Skin epidermis (tissue), 12 donors: ENCODE data around the gene ACY1.

Experiments used
- H3K27ac ChIP-seq, 21 experiments: fragments of 200-600 bp; sonication (generic) in 11 of 21; one replicate each; pipeline ENCODE4 v1.5.0; 2020; ENCODE audit warnings: mild to moderate bottlenecking in 3 of 21, inconsistent platforms in 2 of 21, moderate library complexity in 2 of 21
- H3K4me3 ChIP-seq, 7 experiments: fragments of 200-600 bp; sonication (generic) in 2 of 7; one replicate each; pipeline ENCODE4 v1.5.0; 2020; ENCODE audit warnings: inconsistent platforms in 2 of 7, mild to moderate bottlenecking in 2 of 7, moderate library complexity in 1 of 7

The ACY1 gene

DNA sequence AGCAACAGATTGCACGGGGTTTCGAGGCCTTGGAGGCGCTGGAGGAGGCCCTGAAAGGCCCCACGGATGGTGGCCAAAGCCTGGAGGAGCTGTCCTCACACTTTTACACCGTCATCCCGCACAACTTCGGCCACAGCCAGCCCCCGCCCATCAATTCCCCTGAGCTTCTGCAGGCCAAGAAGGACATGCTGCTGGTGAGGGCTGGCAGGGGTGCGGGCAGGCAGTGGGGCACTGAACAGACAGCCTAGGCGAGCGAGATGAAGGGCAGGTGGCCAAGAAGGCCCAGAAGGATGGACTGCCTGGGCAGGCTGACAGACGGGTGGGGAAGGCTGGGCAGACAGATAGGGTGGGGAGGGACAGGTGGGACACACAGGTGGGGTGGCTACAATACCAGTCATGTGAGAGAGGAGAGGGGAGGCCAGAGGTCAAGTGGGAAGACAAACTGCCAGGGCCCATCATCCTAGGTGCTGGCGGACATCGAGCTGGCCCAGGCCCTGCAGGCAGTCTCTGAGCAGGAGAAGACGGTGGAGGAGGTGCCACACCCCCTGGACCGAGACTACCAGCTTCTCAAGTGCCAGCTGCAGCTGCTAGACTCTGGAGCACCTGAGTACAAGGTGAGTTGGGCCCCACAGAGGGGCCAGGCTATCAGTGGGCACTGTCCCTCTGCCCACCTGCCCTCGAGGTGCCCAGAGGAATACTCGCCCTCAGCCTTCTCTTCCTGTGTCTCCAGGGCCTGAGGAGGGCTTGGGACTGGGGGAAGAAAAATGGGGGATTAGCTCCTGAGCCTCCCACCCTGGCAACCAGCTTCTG lies 38.1 kb upstream of the ACY1 start:
- H3K27ac ChIP-seq = no peak overlapping the region
- H3K4me3 ChIP-seq = no peak overlapping the region

DNA sequence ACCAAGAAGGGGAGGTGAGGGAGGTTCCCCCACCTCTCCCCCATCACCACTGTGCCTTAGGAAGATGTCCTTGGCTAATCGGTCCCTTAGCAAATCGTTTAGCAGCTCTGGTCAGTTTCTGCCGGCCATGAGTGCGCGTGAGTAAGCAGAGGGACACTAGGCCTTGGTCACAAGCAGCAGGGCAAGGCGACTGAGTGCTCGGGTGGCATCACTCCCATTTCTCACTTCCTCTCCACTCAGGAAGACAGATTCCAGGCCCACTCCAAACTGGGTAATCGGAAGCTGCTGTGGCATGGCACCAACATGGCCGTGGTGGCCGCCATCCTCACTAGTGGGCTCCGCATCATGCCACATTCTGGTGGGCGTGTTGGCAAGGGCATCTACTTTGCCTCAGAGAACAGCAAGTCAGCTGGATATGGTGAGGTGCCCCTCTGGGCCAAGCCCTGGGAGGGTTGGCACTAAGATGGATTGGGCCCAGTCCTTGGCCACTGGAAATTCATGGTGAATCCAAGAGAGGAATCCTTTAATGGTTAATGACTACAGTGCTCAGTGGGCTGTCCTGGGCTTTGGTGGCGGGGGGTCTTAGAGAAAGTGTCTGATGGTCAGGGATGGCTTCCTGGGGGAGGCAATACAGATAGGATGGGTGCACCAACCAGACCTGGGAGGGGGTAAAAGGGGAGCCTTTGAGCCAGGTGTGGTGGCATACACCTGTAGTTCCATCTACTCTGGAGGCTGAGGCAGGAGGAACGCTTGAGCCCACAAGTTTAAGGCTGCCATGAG lies 37.2 kb upstream of the ACY1 start:
- Histone ChIP-seq H3K4me3 (no peak overlapping the region), H3K27ac (no peak overlapping the region)

DNA sequence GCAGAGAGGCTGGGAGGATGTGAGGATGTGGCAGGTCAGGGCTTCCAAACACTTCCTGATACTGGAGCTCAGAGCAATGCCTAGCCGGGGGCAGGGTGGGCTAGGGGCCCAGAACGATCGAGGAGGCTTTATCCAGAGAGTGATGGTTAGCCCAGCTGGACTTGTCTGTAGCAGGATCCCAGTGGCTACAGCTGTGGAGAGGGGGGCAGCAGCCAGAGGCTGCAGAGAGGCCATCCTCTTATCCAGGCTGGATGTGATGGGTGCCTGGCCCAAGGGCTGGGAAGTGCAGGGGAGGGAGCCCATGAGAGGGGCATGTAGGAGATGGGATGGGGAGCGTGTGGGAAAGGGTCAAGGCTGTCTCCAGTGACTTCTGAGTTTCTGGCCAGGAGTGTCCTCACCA lies 36.5 kb upstream of the ACY1 start:
- no peak overlapping the region for H3K4me3 ChIP-seq
- H3K27ac ChIP-seq = no peak overlapping the region

DNA sequence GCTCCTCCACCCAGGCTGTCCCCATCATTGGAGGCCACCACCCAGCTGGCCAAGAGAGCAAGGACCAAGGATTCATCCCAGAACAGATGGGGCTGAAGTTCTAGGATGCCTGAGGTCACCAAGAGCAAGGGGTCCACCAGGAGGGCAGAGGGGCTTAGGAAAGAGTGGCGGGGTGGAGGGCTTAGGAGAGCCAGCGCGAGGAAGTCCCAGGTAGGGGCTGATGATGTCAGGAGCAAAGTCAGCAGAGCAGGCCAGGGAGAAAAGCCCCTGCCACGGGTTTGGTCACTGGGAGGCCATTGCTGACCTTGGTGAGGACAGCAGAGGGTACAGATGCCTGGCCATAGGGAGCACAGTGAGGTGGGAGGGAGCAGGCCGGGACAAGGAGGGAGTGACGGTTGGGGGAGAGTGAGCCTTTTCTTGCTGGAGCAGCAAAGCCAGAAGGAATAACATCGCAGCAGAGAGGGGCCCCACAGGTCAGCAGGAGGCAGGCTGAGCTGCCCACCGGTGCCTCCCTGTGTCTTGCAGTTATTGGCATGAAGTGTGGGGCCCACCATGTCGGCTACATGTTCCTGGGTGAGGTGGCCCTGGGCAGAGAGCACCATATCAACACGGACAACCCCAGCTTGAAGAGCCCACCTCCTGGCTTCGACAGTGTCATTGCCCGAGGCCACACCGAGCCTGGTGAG lies 36.0 kb upstream of the ACY1 start:
- no peak overlapping the region for H3K4me3 ChIP-seq
- no peak overlapping the region for H3K27ac ChIP-seq

DNA sequence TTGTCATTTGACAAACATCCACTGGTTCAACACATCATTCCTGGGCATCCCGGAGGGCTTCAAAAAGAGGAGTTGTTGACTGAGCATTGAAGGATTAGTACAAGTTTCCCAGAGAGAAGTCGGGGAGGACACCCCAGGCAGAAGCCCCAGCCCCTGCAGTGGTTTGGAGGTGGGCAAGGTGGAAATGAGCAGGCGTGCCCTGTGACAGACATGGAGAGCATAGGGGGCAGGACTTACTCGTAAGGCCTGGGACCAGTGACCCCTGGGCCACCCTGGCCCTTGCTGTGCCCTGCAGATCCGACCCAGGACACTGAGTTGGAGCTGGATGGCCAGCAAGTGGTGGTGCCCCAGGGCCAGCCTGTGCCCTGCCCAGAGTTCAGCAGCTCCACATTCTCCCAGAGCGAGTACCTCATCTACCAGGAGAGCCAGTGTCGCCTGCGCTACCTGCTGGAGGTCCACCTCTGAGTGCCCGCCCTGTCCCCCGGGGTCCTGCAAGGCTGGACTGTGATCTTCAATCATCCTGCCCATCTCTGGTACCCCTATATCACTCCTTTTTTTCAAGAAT lies 35.2 kb upstream of the ACY1 start:
- H3K27ac ChIP-seq = no peak overlapping the region
- no peak overlapping the region for H3K4me3 ChIP-seq

DNA sequence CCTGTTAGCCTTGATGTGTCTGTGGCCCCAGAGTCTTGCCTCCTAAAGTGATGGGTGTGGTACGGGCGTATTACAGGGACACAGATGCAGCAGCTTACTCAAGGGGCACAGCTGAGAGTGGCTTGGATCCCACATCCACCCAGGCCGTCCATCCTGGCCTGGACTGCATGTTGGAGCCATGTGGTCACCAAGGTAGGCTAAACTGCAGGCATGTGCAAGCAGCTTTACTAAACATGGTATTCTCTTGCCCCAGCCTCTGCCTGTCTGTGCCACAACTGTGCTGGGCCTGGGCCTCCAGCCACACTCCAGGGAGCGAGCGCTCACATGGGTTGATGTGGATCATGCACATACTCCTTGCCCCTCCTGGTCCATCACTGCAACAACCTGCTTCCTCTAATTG lies 34.2 kb upstream of the ACY1 start:
- H3K27ac ChIP-seq = no peak overlapping the region
- no peak overlapping the region for H3K4me3 ChIP-seq

DNA sequence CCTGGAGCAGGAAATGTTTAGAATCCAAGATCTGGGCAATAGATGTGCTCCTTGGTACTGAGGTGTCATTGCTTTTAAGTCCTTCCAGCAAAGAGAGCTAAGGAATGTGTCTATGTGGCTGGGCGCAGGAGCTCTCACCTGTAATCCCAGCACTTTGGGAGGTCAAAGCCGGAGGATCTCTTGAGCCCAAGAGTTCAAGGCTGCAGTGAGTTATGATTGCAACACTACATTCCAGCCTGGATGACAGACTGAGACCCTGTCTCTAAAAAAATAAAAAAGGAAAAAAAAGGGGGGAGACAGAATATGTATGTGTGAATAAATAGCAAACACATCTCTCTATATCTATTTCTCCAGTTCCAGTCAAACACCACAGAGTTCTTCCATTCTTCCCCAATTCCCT lies 32.4 kb upstream of the ACY1 start:
- no peak overlapping the region for H3K27ac ChIP-seq
- H3K4me3 ChIP-seq = no peak overlapping the region

DNA sequence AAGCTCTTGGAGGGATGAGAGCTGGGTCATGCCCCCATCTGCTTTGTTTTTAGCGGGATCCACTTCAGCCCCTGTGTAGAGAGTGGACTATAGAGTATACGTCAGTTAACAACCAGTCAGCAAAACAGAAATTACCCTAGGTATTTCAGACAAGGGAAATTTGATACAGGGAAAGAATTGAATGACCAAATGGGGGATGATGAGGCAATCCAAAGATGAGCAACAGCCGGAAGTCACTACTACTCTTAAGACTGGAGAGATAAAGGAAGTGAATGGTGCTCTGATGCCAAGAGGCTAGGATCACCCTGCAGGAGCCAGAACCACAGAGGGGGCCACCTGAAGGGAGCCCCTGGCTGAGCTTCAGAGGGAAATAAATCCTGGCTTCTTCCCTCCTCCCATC lies 29.9 kb upstream of the ACY1 start:
- H3K27ac ChIP-seq = no peak overlapping the region
- H3K4me3 ChIP-seq = no peak overlapping the region

DNA sequence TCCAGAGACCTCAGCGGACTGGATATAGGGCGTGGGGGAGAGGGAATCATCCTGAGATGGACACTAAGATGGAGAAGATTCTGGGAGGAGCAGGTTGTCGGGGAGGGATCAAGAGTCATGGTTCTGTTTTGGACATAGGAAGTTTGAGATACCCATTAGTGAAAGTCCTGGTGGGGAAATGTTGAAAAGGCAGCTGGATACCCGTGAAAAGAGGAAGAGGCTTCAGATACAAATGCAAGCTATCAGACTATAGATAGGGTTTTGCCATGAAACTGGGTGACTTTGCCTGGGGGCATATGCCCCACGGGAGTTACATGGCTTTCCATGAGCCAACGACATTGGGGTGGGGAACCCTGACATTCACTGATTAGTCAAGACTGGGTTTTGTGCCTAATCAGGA lies 29.2 kb upstream of the ACY1 start:
- Histone ChIP-seq H3K4me3 (no peak overlapping the region), H3K27ac (no peak overlapping the region)

DNA sequence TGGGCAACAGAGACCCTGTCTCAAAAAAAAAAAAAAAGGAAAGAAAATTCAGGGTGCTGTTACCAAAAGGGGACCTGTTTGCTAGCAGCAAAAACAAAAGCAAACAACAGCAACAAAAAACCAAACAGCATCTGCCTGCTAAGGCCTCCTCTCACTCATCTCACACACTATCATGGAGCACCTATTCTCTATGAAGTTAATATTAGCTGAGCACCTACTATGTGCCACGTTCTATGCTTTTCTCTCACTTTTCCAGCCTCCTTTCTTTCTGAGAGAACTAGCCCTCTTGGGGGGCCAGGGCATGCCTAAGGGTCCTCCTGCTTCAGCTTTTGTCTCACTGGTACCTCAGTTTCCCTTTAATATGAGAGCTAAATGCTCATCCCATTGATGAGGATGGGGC lies 28.6 kb upstream of the ACY1 start:
- H3K27ac ChIP-seq = no peak overlapping the region
- no peak overlapping the region for H3K4me3 ChIP-seq

DNA sequence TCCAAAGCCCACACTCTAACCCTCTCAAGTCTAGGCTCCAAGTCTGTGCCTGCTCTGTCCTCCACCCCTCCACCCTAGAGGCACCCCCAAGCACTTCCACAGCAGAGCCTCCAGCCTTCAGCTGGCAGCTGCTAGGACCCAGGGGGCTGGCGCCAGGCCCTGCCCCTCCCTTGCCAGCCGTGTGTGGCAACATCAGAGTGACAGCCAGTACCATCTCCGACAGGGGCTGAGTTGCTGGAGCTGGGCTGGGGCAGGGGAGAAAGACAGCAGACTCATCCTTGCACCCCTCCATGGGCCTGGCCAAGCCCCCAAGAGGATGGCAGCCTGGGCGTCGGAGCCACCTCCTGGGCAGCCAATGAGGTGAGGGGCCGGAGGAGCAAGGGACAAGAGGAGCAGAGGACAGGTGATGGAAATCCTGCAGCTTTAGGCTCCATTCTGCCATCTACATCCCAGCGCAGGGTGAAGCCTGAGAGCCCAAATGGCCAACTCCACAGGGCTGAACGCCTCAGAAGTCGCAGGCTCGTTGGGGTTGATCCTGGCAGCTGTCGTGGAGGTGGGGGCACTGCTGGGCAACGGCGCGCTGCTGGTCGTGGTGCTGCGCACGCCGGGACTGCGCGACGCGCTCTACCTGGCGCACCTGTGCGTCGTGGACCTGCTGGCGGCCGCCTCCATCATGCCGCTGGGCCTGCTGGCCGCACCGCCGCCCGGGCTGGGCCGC lies 28.0 kb upstream of the ACY1 start, which contains the start of gene GPR62:
TSS of gene GPR62 (plus strand) at position 207 of the 718 bp plus-strand sequence. CDS start at position 479, 272 bp downstream.
- Histone ChIP-seq H3K4me3 (peak within 1 kb of the TSS; percentile 12 to 39 (median 20)), H3K27ac (peak within 1 kb of the TSS in 4 of 21 experiments; percentile 9 to 62 (median 30))

DNA sequence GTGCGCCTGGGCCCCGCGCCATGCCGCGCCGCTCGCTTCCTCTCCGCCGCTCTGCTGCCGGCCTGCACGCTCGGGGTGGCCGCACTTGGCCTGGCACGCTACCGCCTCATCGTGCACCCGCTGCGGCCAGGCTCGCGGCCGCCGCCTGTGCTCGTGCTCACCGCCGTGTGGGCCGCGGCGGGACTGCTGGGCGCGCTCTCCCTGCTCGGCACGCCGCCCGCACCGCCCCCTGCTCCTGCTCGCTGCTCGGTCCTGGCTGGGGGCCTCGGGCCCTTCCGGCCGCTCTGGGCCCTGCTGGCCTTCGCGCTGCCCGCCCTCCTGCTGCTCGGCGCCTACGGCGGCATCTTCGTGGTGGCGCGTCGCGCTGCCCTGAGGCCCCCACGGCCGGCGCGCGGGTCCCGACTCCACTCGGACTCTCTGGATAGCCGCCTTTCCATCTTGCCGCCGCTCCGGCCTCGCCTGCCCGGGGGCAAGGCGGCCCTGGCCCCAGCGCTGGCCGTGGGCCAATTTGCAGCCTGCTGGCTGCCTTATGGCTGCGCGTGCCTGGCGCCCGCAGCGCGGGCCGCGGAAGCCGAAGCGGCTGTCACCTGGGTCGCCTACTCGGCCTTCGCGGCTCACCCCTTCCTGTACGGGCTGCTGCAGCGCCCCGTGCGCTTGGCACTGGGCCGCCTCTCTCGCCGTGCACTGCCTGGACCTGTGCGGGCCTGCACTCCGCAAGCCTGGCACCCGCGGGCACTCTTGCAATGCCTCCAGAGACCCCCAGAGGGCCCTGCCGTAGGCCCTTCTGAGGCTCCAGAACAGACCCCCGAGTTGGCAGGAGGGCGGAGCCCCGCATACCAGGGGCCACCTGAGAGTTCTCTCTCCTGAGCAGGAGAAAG lies 27.2 kb upstream of the ACY1 start:
- peak overlapping the region; percentile 12 to 39 (median 20) for H3K4me3 ChIP-seq
- peak overlapping the region in 4 of 21 experiments; percentile 9 to 62 (median 30) for H3K27ac ChIP-seq

DNA sequence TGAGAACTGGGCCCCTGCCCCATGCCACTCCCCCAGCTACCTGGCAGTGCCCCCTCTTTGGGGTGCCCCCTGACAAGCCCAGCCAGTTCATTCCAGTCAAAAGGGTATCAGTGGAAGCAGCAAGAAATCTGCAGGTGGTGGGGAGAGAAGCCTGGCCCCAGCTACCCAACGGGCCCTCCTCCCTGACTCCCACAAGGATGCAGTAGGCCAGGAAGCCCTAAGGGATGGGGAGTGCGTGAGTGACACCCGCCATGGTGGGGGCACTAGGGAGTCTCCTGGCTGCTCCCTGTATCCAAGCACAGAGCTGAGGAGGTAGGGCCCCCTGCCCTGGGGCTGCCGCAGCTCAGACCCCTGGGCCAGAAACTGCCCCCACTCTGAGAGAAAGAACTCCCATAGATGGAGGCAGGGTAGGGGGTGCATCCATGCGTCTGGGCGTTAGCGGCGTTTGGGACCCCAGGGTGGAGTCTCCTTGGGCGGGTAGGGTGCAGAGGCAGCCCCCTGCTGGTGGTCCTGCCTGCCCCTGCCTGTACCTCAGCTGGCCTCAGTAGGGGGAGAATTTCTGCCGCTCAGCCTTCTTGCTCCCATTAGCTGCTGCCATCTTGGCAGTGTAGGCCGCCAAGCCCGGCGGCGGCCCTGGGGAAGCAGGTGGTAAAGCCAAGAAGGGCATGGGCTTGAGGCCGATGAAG lies 25.7 kb upstream of the ACY1 start:
- Histone ChIP-seq H3K27ac (no peak overlapping the region), H3K4me3 (no peak overlapping the region)

DNA sequence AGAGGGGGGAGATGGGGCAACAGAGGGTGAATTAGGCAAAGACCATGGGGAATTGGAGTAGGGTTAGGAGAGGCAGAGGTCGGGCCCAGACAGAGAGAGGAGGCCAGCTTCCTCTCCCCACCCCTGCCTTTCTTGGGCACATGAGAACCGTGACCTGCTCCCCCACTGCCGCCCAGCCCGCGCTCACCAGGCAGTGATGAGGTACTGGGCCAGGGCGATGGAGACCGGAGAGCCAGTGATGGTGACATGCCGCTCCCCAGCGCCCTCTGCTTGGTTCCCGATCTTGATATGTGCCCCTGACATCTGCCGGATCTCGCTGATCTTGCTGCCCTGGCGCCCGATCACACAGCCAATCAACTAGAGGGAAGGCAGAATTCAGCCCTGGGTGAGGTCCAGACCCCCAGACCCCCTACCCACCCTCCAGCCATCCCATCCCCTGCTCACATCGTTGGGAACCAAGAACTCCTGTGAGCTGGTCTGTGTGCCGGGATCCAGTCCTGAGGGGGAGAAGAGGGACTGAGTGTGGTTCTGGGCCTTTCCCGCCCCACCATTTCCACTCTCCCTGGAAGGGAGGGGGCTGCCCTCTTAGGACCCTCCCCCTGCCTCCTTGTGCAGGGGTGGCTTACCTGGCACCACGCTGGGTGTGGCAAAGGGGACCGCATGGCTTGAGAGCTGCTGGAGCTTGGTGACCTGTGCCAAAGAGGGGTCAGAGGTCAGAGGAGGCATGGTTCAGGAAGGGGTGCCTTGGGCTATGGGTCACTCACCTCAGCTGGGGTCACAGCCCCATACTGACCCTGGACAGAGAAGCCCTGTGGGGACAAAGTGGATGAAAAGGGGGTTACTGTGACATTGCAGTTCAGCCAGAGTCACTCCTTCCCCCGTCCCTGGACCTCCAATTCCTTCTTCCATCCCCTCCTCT lies 24.5 kb upstream of the ACY1 start:
- H3K27ac ChIP-seq = no peak overlapping the region
- no peak overlapping the region for H3K4me3 ChIP-seq

DNA sequence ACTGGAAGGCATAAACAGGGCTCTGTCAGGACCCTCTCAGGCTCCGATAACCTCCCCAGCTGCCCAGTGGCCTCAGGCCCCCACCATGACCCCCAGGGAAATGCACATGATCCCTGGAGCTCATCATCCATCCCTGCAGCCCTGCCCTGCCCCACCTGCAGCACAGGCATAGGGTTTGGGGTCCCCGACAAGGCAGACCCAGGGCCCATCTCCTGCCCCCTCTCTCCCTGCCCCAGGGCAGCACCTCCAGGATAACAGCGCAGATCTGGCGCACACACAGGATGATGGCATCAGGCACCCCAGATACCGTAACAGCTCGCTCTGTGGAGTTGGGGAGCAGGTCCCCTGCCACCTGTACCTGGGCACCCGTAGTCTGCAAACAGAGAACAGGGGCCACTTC lies 23.7 kb upstream of the ACY1 start:
- Histone ChIP-seq H3K4me3 (no peak overlapping the region), H3K27ac (no peak overlapping the region)

DNA sequence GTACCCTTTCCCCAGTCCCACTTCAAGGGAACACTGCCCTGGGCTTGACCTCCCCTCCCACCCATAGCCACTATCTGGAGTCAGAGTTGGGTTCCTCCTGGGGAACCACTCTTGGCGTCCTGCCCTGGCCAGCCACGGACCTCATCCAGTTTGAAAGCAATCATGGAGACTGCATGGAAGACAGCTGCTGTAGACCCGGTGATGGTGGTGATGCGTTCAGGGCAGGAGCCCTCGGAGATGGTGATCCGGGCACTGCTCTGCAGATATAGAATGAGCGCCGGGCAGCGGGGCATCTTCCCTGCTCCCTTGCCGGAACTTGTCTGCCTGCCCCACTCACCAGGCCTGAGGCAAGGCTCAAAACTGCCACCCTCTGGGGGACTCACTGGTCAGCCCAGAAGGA lies 22.9 kb upstream of the ACY1 start:
- Histone ChIP-seq H3K27ac (no peak overlapping the region), H3K4me3 (no peak overlapping the region)

DNA sequence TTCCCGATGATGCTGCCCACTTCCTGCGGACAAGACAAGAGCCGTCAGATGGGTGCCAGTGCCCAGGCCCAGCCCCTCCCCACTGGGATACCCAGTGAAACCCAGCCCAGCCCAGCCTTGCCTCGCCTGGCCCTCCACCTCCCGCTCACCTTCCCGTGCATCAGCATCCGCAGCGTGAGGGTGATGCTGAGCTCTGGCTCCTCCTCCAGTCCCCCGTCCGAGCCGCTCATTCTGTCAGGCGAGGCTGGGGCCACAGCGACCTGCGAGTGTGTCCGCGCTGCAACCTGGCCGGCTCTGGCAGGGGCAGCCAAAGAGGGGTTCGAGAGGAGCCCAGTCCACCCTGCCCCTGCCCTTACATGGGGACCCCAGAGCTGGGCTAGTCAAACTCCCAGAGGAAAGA lies 22.3 kb upstream of the ACY1 start:
- no peak overlapping the region for H3K4me3 ChIP-seq
- H3K27ac ChIP-seq = no peak overlapping the region
